ENCODE results near the gene CSPG4.

DNA sequence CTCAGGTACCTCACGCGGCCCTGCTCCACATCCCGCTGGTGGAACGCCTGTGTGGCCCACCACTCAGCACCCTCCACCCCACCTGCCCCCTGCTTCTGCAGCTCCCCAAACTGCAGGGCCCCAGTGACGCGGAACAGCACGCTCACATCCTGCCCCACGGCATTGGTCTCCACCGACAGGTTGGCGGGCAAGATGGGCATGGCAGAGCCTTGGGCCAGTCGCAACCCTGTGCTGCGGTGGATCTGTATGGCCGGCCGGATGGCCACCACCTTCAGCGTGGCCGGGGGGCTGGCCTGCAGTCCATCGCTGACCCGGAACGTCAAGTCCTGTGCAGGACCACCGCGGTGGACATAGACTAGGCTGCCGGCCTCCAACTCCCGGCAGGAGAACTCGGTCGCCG, 23.8 kb downstream of the CSPG4 start:
- TF ChIP-seq FOXM1 (IDR thresholded peaks at IDR 0.05; ENCODE audit: low read depth, low read length) (no peak), LARP7 (IDR thresholded peaks at IDR 0.05) (no peak), POLR2AphosphoS5 (IDR thresholded peaks at IDR 0.05; ENCODE audit: low read length) (no peak), TBL1XR1 (IDR thresholded peaks at IDR 0.05; ENCODE audit: low read depth, low read length) (no peak), BRCA1 (IDR thresholded peaks at IDR 0.05; ENCODE audit: low read depth, low read length) (no peak), RCOR1 (conservative IDR thresholded peaks at IDR 0.05; ENCODE audit: low read depth, low read length) (no peak), DPF2 (IDR thresholded peaks at IDR 0.05) (no peak)
- TF ChIP-seq, protein P1, sequence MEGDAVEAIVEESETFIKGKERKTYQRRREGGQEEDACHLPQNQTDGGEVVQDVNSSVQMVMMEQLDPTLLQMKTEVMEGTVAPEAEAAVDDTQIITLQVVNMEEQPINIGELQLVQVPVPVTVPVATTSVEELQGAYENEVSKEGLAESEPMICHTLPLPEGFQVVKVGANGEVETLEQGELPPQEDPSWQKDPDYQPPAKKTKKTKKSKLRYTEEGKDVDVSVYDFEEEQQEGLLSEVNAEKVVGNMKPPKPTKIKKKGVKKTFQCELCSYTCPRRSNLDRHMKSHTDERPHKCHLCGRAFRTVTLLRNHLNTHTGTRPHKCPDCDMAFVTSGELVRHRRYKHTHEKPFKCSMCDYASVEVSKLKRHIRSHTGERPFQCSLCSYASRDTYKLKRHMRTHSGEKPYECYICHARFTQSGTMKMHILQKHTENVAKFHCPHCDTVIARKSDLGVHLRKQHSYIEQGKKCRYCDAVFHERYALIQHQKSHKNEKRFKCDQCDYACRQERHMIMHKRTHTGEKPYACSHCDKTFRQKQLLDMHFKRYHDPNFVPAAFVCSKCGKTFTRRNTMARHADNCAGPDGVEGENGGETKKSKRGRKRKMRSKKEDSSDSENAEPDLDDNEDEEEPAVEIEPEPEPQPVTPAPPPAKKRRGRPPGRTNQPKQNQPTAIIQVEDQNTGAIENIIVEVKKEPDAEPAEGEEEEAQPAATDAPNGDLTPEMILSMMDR (IDR thresholded peaks at IDR 0.05 in 2 of 3, conservative IDR thresholded peaks at IDR 0.05 in 1 of 3; ENCODE audit: control insufficient read depth in 2 of 3, extremely low read depth in 1 of 3, insufficient read depth in 1 of 3, low read depth in 3 of 3, low read length in 3 of 3) = no peak
